A673 (cell line): ENCODE data around the gene SMIM17.

ENCODE experiments used
- EZH2 ChIP-seq: fragments of 200-600 bp; sonication (generic); IDR thresholded peaks from 2 replicates; pipeline ENCODE4 v1.6.1; 2017; ENCODE audit warnings: borderline replicate concordance, low read depth, mild to moderate bottlenecking, mixed read lengths, antibody characterized with exemption, low read length; ENCODE audit not compliant: poor library complexity, severe bottlenecking
- TF ChIP-seq, protein P1 (sequence below): fragments of 300-800, 200-600 bp; sonication (generic); conservative IDR thresholded peaks from 2 replicates; pipeline ENCODE4 v1.5.1; 2017; ENCODE audit warnings: low read depth, mild to moderate bottlenecking, antibody characterized with exemption, low read length, moderate library complexity, mixed read lengths

- TF ChIP-seq, protein P1, sequence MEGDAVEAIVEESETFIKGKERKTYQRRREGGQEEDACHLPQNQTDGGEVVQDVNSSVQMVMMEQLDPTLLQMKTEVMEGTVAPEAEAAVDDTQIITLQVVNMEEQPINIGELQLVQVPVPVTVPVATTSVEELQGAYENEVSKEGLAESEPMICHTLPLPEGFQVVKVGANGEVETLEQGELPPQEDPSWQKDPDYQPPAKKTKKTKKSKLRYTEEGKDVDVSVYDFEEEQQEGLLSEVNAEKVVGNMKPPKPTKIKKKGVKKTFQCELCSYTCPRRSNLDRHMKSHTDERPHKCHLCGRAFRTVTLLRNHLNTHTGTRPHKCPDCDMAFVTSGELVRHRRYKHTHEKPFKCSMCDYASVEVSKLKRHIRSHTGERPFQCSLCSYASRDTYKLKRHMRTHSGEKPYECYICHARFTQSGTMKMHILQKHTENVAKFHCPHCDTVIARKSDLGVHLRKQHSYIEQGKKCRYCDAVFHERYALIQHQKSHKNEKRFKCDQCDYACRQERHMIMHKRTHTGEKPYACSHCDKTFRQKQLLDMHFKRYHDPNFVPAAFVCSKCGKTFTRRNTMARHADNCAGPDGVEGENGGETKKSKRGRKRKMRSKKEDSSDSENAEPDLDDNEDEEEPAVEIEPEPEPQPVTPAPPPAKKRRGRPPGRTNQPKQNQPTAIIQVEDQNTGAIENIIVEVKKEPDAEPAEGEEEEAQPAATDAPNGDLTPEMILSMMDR = no peak
- no peak for TF ChIP-seq EZH2
Measured at GRCh38 chr19:56661248-56661647, 18.3 kb downstream of the SMIM17 start.
